ENCODE measurements around the gene DCAF10. TPM values are rescaled to one million over a fixed set of nuclear protein-coding genes. Genes with fewer than 3 reads are reported as not detected.

DCAF10 gene
- total RNA-seq, 4 donors from 2014 or later: 23.8 to 30.4 (median 26.0) TPM

DNA sequence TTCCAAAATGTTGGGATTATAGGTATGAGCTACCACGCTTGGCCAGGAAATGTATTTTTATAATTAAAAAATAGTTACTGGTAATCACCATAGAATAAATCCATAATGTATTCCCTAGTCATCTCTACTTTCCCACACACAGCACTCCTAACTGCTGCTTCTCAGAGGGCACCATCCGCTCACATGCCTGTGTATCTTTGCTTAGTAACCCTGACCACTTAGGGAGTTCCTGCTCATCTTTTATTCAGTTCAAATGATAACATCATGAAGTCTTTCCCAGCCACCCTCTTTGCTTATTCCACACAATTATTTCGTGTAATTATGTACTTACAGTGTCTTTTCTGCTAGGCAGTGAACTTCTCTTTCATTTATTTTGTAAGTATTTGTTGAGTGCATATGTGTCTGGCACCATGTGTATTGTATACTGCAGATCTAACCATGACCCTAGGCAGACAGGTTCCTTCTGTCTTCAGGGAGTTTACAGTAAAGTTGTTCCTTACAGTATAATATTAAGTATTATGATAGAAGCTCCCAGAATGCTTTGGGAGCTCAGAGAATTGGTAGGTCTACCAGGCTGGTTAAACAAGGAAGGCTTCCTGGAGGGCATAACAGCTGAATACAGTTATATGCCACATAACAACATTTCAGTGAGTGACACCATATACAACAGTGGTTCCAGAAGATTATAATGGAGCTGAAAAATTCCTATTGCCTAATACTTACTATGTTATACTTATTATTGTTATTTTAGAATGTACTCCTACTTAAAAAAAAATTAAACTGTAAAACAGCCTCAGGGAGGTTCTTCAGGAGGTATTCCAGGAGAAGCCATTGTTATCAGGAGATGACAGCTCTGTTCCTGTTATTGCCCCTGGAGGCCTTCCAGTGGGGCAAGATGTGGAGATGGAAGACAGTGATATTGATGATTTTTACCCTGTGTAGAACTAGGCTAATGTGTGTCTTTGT, 39.2 kb downstream of the DCAF10 start:
- H3K4me3 ChIP-seq (ENCODE audit: low read depth, poor library complexity, severe bottlenecking): no peak overlapping the region
- DNase-seq (ENCODE audit: low spot score in 2 of 2): no peak
- TF ChIP-seq POLR2A (IDR thresholded peaks at IDR 0.05): no peak
- TF ChIP-seq, protein P1, sequence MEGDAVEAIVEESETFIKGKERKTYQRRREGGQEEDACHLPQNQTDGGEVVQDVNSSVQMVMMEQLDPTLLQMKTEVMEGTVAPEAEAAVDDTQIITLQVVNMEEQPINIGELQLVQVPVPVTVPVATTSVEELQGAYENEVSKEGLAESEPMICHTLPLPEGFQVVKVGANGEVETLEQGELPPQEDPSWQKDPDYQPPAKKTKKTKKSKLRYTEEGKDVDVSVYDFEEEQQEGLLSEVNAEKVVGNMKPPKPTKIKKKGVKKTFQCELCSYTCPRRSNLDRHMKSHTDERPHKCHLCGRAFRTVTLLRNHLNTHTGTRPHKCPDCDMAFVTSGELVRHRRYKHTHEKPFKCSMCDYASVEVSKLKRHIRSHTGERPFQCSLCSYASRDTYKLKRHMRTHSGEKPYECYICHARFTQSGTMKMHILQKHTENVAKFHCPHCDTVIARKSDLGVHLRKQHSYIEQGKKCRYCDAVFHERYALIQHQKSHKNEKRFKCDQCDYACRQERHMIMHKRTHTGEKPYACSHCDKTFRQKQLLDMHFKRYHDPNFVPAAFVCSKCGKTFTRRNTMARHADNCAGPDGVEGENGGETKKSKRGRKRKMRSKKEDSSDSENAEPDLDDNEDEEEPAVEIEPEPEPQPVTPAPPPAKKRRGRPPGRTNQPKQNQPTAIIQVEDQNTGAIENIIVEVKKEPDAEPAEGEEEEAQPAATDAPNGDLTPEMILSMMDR (IDR thresholded peaks at IDR 0.05): no peak
- intact Hi-C loops (cut with DNase I; ENCODE audit: low total_unique reads): no loop called here
- 93 to 96% methylated on average over 3 of the region's 3 CpGs for WGBS, 2 donors

GRCh38 chr9:37840560-37841194, 40.1 kb downstream of the DCAF10 start:
- intact Hi-C loops (cut with DNase I; ENCODE audit: low total_unique reads): no loop called here
- 66 to 85% methylated on average over 4 of the region's 4 CpGs for WGBS, 2 donors
- H3K4me3 ChIP-seq (ENCODE audit: low read depth, poor library complexity, severe bottlenecking): no peak overlapping the region
- DNase-seq (ENCODE audit: low spot score in 2 of 2): no peak
- no peak for TF ChIP-seq POLR2A (IDR thresholded peaks at IDR 0.05)
- TF ChIP-seq, protein P1 (IDR thresholded peaks at IDR 0.05): no peak

GRCh38 chr9:37852222-37852621, 51.6 kb downstream of the DCAF10 start:
- intact Hi-C loops (cut with DNase I; ENCODE audit: low total_unique reads): no loop called here
- TF ChIP-seq, protein P1 (IDR thresholded peaks at IDR 0.05): no peak
- no peak for DNase-seq (ENCODE audit: low spot score in 2 of 2)
- WGBS, 2 donors: 95 to 97% methylated on average over 2 of the region's 2 CpGs
- no peak overlapping the region for H3K4me3 ChIP-seq (ENCODE audit: low read depth, poor library complexity, severe bottlenecking)

GRCh38 chr9:37856551-37856950, 56.0 kb downstream of the DCAF10 start:
- no peak for DNase-seq (ENCODE audit: low spot score in 2 of 2)
- H3K4me3 ChIP-seq (ENCODE audit: low read depth, poor library complexity, severe bottlenecking): no peak overlapping the region
- 95 to 100% methylated on average over 1 of the region's 1 CpG for WGBS, 2 donors
- TF ChIP-seq POLR2A (IDR thresholded peaks at IDR 0.05): no peak
- TF ChIP-seq, protein P1 (IDR thresholded peaks at IDR 0.05): no peak
- intact Hi-C loops (cut with DNase I; ENCODE audit: low total_unique reads): no loop called here

- intact Hi-C loops (cut with DNase I; ENCODE audit: low total_unique reads): no loop called here
- WGBS, 2 donors: 67 to 95% methylated on average over 1 of the region's 1 CpG
- TF ChIP-seq, protein P1 (IDR thresholded peaks at IDR 0.05): no peak
- no peak for TF ChIP-seq POLR2A (IDR thresholded peaks at IDR 0.05)
- DNase-seq (ENCODE audit: low spot score in 2 of 2): no peak
- no peak overlapping the region for H3K4me3 ChIP-seq (ENCODE audit: low read depth, poor library complexity, severe bottlenecking)
Observed at GRCh38 chr9:37859043-37859442, 58.4 kb downstream of the DCAF10 start.

Data from lower leg skin (tissue), 4 donors.